ENCODE measurements around the gene COL15A1.
A peak's percentile ranks its signal among the peaks of the same experiment; 100 is the strongest.

COL15A1 gene

DNA sequence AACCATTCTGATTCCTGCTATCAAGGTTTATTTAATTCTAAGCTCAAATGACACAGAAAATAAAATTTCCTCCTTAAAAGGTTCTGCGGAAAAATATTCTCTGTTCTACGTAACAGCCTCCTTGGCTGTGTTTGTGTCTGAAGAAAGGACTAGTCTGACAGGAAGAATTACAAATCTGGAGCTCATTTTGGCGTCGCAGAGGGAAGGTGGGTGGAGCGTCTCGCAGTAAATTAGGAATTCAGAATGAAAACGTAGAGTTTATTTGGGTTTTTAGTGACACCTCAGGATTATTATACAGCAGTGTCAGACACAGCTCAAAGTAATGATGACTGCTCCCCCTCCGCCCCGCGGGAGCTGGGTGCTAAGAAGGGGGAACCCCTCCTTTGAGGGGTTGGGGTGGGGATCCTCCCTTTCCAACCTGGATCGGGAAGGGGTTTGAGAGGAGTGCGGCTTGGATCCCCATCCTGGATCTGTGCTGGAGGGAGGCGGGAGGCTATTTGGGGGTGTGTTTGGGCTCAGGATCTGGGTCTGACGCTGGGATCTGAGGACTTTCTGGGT, 160.3 kb downstream of the COL15A1 start:
- H3K18ac ChIP-seq (ENCODE audit: low read length): peak overlapping the region; percentile 76
- peak overlapping the region; percentile 74 for H4K91ac ChIP-seq (ENCODE audit: low read depth, low read length)
- H3K4me2 ChIP-seq (ENCODE audit: low read length): peak overlapping the region; percentile 96
- H3K79me2 ChIP-seq (ENCODE audit: control insufficient read depth, insufficient read depth, low read length, poor library complexity): peaks cover 8% of the 10 kb centered on the region
- H2AFZ ChIP-seq (ENCODE audit: insufficient read depth, low read length, poor library complexity): peak overlapping the region; percentile 89
- peak in 1 of 2 donors; percentile 58 for DNase-seq
- no CpG with 5 or more reads among the region's 14 CpGs for WGBS (ENCODE audit: extremely low coverage, insufficient coverage, insufficient read length)
- peak overlapping the region; percentile 52 for H2BK120ac ChIP-seq (ENCODE audit: insufficient read depth, low read length, poor library complexity)
- peaks cover 12% of the 10 kb centered on the region for H3K79me1 ChIP-seq (ENCODE audit: low read length)
- H3K4me3 ChIP-seq (ENCODE audit: low read depth, low read length): peak overlapping the region; percentile 68
- peaks cover 5 to 14% of the 10 kb centered on the region in 2 experiments for H3K4me1 ChIP-seq (ENCODE audit: control insufficient read depth in 1 of 2, insufficient read depth in 2 of 2, low read length in 2 of 2)
- H2BK5ac ChIP-seq (ENCODE audit: low read depth, low read length, poor library complexity): peak overlapping the region; percentile 75
- H3K27me3 ChIP-seq (ENCODE audit: insufficient read depth, low read length): no peaks in the 10 kb centered on the region
- H3K4ac ChIP-seq (ENCODE audit: low read depth, low read length): no peak overlapping the region
- H3K27ac ChIP-seq (ENCODE audit: low read depth, low read length): peak overlapping the region; percentile 4
- peak overlapping the region; percentile 55 for H4K8ac ChIP-seq (ENCODE audit: low read depth, low read length)
- H3K23ac ChIP-seq (ENCODE audit: low read length): no peak overlapping the region
- peak overlapping the region; percentile 18 for H3K14ac ChIP-seq (ENCODE audit: low read length)
- H3K9me3 ChIP-seq (ENCODE audit: insufficient read depth, low read depth, low read length): no peaks in the 10 kb centered on the region
- no peaks in the 10 kb centered on the region for H3K36me3 ChIP-seq (ENCODE audit: control insufficient read depth in 1 of 2, insufficient read depth in 2 of 2, low read length in 2 of 2)
- peak overlapping the region; percentile 2 for H2AK5ac ChIP-seq (ENCODE audit: low read length)
- peak overlapping the region; percentile 35 for H4K12ac ChIP-seq (ENCODE audit: low read depth, low read length)
- H3K9ac ChIP-seq (ENCODE audit: low read length): no peak overlapping the region
- H2BK12ac ChIP-seq (ENCODE audit: low read length): peak overlapping the region; percentile 81

DNA sequence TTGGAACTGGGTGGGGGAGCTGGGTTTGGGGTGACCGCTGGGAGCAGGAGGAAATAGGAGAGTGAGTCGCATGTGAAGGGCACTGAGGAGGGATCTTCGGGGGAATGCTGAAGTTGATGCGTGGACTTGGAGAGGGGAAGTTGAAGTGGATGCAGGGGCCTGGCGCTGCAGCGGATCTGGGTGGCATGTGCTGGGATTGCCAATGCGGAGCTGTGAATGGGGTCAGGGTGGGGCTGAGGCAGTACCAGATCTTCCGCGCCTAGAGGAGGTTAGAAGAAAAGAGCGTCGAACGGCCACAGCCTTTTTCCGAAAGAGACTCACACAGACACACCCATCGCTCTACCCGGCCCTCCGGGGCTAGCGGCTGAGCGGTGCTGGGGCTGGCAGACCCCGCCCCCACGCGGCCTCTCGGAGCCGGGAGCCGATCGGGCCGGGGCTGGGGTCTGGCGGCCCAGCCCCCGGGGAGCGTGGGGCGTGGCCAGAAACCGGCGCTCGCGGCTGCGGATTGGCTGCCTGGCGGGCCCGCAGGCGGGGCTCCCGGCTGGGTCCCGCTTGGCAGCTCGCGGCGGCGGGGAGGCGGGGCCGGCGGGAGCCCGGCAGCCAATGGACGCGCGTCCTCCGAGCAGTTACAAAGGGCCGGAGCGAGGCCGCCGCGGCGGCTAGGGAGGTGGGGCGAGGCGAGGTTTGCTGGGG, 160.9 kb downstream of the COL15A1 start, which contains the start of gene TGFBR1:
TGFBR1 (plus strand) TSS at position 655 of the 693 bp plus-strand sequence. CDS start 93 bp downstream, outside the sequence.
- H3K4ac ChIP-seq (ENCODE audit: low read depth, low read length): peak within 1 kb of the TSS; percentile 92
- H4K8ac ChIP-seq (ENCODE audit: low read depth, low read length): peak within 1 kb of the TSS; percentile 86
- peak within 1 kb of the TSS; percentile 95 for H3K14ac ChIP-seq (ENCODE audit: low read length)
- peak within 1 kb of the TSS; percentile 63 for H2BK120ac ChIP-seq (ENCODE audit: insufficient read depth, low read length, poor library complexity)
- H4K91ac ChIP-seq (ENCODE audit: low read depth, low read length): peak within 1 kb of the TSS; percentile 85
- H3K23ac ChIP-seq (ENCODE audit: low read length): no peak within 1 kb of the TSS
- H3K27ac ChIP-seq (ENCODE audit: low read depth, low read length): peak within 1 kb of the TSS; percentile 67
- no peaks in the 10 kb centered on the region for H3K27me3 ChIP-seq (ENCODE audit: insufficient read depth, low read length)
- no peaks in the 10 kb centered on the region for H3K36me3 ChIP-seq (ENCODE audit: control insufficient read depth in 1 of 2, insufficient read depth in 2 of 2, low read length in 2 of 2)
- peak within 1 kb of the TSS; percentile 75 for H4K12ac ChIP-seq (ENCODE audit: low read depth, low read length)
- H3K79me1 ChIP-seq (ENCODE audit: low read length): peaks cover 12% of the 10 kb centered on the region
- H3K4me2 ChIP-seq (ENCODE audit: low read length): peak within 1 kb of the TSS; percentile 96
- peak; percentile 93 to 97 for DNase-seq
- peak within 1 kb of the TSS; percentile 95 for H3K18ac ChIP-seq (ENCODE audit: low read length)
- H2AFZ ChIP-seq (ENCODE audit: insufficient read depth, low read length, poor library complexity): peak within 1 kb of the TSS; percentile 89
- no peaks in the 10 kb centered on the region for H3K9me3 ChIP-seq (ENCODE audit: insufficient read depth, low read depth, low read length)
- no CpG with 5 or more reads among the region's 60 CpGs for WGBS (ENCODE audit: extremely low coverage, insufficient coverage, insufficient read length)
- peak within 1 kb of the TSS; percentile 79 for H2BK5ac ChIP-seq (ENCODE audit: low read depth, low read length, poor library complexity)
- H2BK12ac ChIP-seq (ENCODE audit: low read length): peak within 1 kb of the TSS; percentile 81
- H3K4me1 ChIP-seq (ENCODE audit: control insufficient read depth in 1 of 2, insufficient read depth in 2 of 2, low read length in 2 of 2): peaks cover 5 to 14% of the 10 kb centered on the region in 2 experiments
- H3K4me3 ChIP-seq (ENCODE audit: low read depth, low read length): peak within 1 kb of the TSS; percentile 85
- peak within 1 kb of the TSS; percentile 91 for H3K9ac ChIP-seq (ENCODE audit: low read length)
- peaks cover 8% of the 10 kb centered on the region for H3K79me2 ChIP-seq (ENCODE audit: control insufficient read depth, insufficient read depth, low read length, poor library complexity)
- peak within 1 kb of the TSS; percentile 71 for H2AK5ac ChIP-seq (ENCODE audit: low read length)

DNA sequence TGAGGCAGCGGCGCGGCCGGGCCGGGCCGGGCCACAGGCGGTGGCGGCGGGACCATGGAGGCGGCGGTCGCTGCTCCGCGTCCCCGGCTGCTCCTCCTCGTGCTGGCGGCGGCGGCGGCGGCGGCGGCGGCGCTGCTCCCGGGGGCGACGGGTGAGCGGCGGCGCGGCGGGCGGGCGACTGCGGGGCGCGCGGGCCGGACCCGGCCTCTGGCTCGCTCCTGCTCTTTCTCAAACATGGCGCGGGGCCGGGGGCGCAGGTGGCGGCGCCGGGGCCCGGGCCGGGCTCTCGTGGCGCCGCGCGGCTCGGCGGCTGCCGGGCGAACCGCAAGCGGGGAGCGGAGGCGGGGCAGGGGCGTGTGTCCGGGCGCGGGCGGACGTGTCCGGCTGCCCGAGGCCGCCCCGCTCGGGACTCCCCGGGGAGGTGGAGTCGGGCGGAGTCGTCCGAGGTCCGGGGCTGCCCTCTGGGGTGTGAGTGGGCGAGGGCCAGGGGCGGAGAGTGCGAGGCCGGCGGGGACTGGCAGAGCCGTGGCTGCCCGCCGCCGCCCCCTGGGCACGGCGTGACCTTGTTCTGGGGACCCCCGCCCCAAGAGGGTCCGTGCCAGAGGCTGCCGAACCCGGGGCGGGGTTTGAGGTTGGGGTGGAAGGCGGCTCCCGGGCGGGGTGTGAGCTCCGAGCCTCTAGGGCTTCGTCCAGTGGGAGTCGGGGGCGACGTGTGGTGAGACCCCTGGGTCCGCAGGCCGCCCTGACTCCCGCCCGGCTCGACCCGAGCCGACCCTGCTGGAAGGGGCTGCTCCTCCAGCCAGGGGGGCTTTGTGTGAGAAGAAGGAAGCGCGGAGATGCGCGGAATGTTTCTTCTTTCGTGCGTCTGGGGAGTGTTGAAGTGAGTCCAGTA, 161.7 kb downstream of the COL15A1 start:
- Histone ChIP-seq H2AK5ac (ENCODE audit: low read length) (peak overlapping the region; percentile 71), H2BK12ac (ENCODE audit: low read length) (peak overlapping the region; percentile 54), H2BK5ac (ENCODE audit: low read depth, low read length, poor library complexity) (peak overlapping the region; percentile 79), H4K91ac (ENCODE audit: low read depth, low read length) (peak overlapping the region; percentile 85), H3K9ac (ENCODE audit: low read length) (peak overlapping the region; percentile 91), H3K23ac (ENCODE audit: low read length) (no peak overlapping the region), H3K4me1 (ENCODE audit: control insufficient read depth in 1 of 2, insufficient read depth in 2 of 2, low read length in 2 of 2) (peaks cover 5 to 14% of the 10 kb centered on the region in 2 experiments), H3K14ac (ENCODE audit: low read length) (peak overlapping the region; percentile 95), H3K36me3 (ENCODE audit: control insufficient read depth in 1 of 2, insufficient read depth in 2 of 2, low read length in 2 of 2) (no peaks in the 10 kb centered on the region), H3K4me3 (ENCODE audit: low read depth, low read length) (peak overlapping the region; percentile 85), H3K18ac (ENCODE audit: low read length) (peak overlapping the region; percentile 95), H4K8ac (ENCODE audit: low read depth, low read length) (peak overlapping the region; percentile 86), H3K9me3 (ENCODE audit: insufficient read depth, low read depth, low read length) (no peaks in the 10 kb centered on the region), H4K12ac (ENCODE audit: low read depth, low read length) (peak overlapping the region; percentile 75), H3K4me2 (ENCODE audit: low read length) (peak overlapping the region; percentile 75), H3K79me1 (ENCODE audit: low read length) (peaks cover 12% of the 10 kb centered on the region), H3K27me3 (ENCODE audit: insufficient read depth, low read length) (no peaks in the 10 kb centered on the region), H3K27ac (ENCODE audit: low read depth, low read length) (peak overlapping the region; percentile 67), H2AFZ (ENCODE audit: insufficient read depth, low read length, poor library complexity) (peak overlapping the region; percentile 82), H3K79me2 (ENCODE audit: control insufficient read depth, insufficient read depth, low read length, poor library complexity) (peaks cover 8% of the 10 kb centered on the region), H3K4ac (ENCODE audit: low read depth, low read length) (peak overlapping the region; percentile 92), H2BK120ac (ENCODE audit: insufficient read depth, low read length, poor library complexity) (peak overlapping the region; percentile 63)
- DNase-seq: peak; percentile 72
- no CpG with 5 or more reads among the region's 118 CpGs for WGBS (ENCODE audit: extremely low coverage, insufficient coverage, insufficient read length)

DNA sequence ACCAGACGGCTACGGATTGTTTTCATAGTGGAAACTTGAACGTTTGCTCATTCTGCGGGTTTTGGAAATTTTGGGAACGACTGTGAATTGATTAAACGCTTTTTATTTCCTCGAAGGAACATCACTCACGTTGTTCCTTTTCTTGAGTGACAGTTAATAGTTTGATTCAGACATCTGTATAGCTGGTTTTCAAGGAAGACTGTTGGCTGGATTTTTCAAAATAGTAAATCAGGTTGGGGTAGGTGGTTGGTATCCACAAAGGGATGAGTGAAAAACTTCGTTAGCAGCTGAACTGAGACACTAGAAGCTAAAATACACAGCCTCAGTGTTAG, 162.3 kb downstream of the COL15A1 start:
- no peaks in the 10 kb centered on the region for H3K9me3 ChIP-seq (ENCODE audit: insufficient read depth, low read depth, low read length)
- H4K8ac ChIP-seq (ENCODE audit: low read depth, low read length): no peak overlapping the region
- peaks cover 12% of the 10 kb centered on the region for H3K79me1 ChIP-seq (ENCODE audit: low read length)
- H2BK12ac ChIP-seq (ENCODE audit: low read length): no peak overlapping the region
- no peak overlapping the region for H4K12ac ChIP-seq (ENCODE audit: low read depth, low read length)
- H3K18ac ChIP-seq (ENCODE audit: low read length): peak overlapping the region; percentile 95
- H3K14ac ChIP-seq (ENCODE audit: low read length): no peak overlapping the region
- peak overlapping the region; percentile 85 for H3K4me3 ChIP-seq (ENCODE audit: low read depth, low read length)
- peak overlapping the region; percentile 71 for H2AK5ac ChIP-seq (ENCODE audit: low read length)
- no peak overlapping the region for H4K91ac ChIP-seq (ENCODE audit: low read depth, low read length)
- H3K79me2 ChIP-seq (ENCODE audit: control insufficient read depth, insufficient read depth, low read length, poor library complexity): peaks cover 8% of the 10 kb centered on the region
- DNase-seq: peak in 1 of 2 donors; percentile 71
- H2AFZ ChIP-seq (ENCODE audit: insufficient read depth, low read length, poor library complexity): no peak overlapping the region
- peak overlapping the region; percentile 75 for H3K4me2 ChIP-seq (ENCODE audit: low read length)
- H2BK5ac ChIP-seq (ENCODE audit: low read depth, low read length, poor library complexity): peak overlapping the region; percentile 79
- H3K27me3 ChIP-seq (ENCODE audit: insufficient read depth, low read length): no peaks in the 10 kb centered on the region
- H3K27ac ChIP-seq (ENCODE audit: low read depth, low read length): no peak overlapping the region
- H2BK120ac ChIP-seq (ENCODE audit: insufficient read depth, low read length, poor library complexity): peak overlapping the region; percentile 63
- H3K36me3 ChIP-seq (ENCODE audit: control insufficient read depth in 1 of 2, insufficient read depth in 2 of 2, low read length in 2 of 2): no peaks in the 10 kb centered on the region
- H3K23ac ChIP-seq (ENCODE audit: low read length): no peak overlapping the region
- H3K9ac ChIP-seq (ENCODE audit: low read length): peak overlapping the region; percentile 91
- peaks cover 5 to 14% of the 10 kb centered on the region in 2 experiments for H3K4me1 ChIP-seq (ENCODE audit: control insufficient read depth in 1 of 2, insufficient read depth in 2 of 2, low read length in 2 of 2)
- no CpG with 5 or more reads among the region's 9 CpGs for WGBS (ENCODE audit: extremely low coverage, insufficient coverage, insufficient read length)
- H3K4ac ChIP-seq (ENCODE audit: low read depth, low read length): peak overlapping the region; percentile 92

Data from trophoblast cell (in vitro differentiated cells and primary cell).